Measurements from ENCODE around the gene RAB13.
"Not testable (repeated sequence)": the region's sequence is repeated elsewhere in the genome, so short reads cannot be mapped to it uniquely, and the experiment has no call there.

Gene RAB13

GRCh38 chr1:153985941-153986761 is at the start of gene RAB13:
Gene RAB13, minus strand, starts transcription at chr1:153986339. Its CDS starts 103 bp downstream, at chr1:153986236.
- peak; percentile 53 for DNase-seq (ENCODE audit: low spot score)

GRCh38 chr1:154033697-154034096 is 47.6 kb upstream of the RAB13 start:
- not testable (repeated sequence) for DNase-seq (ENCODE audit: low spot score)

- no peak for DNase-seq (ENCODE audit: low spot score)
These were observed 33.8 kb upstream of the RAB13 start for GRCh38 chr1:154019940-154020339.

GRCh38 chr1:154019269-154019668 is 33.1 kb upstream of the RAB13 start:
- DNase-seq (ENCODE audit: low spot score), result no peak

- no peak for DNase-seq (ENCODE audit: low spot score)
These were observed 28.2 kb upstream of the RAB13 start for GRCh38 chr1:154014154-154014907.

- not testable (repeated sequence) for DNase-seq (ENCODE audit: low spot score)
These were observed 26.4 kb upstream of the RAB13 start for GRCh38 chr1:154012543-154012942.

GRCh38 chr1:154012129-154012528 is 26.0 kb upstream of the RAB13 start:
- DNase-seq (ENCODE audit: low spot score), result no peak

- no peak for DNase-seq (ENCODE audit: low spot score)
These were observed 20.0 kb upstream of the RAB13 start for GRCh38 chr1:154006136-154006535.

GRCh38 chr1:154000420-154000819 is 14.3 kb upstream of the RAB13 start:
- no peak for DNase-seq (ENCODE audit: low spot score)

- DNase-seq (ENCODE audit: low spot score), result not testable (repeated sequence)
These were observed 10.7 kb upstream of the RAB13 start for GRCh38 chr1:153996882-153997281.

- DNase-seq (ENCODE audit: low spot score), result no peak
These were observed 9.5 kb upstream of the RAB13 start for GRCh38 chr1:153995640-153996039.

GRCh38 chr1:153995202-153995601 is 9.1 kb upstream of the RAB13 start:
- DNase-seq (ENCODE audit: low spot score), result no peak

GRCh38 chr1:153991806-153992205 is 5.7 kb upstream of the RAB13 start:
- DNase-seq (ENCODE audit: low spot score), result no peak

- no peak for DNase-seq (ENCODE audit: low spot score)
These were observed 5.1 kb upstream of the RAB13 start for GRCh38 chr1:153991151-153991630.

- peak; percentile 99 for DNase-seq (ENCODE audit: low spot score)
These were observed 4.5 kb upstream of the RAB13 start, which contains the start of gene RPS27 for GRCh38 chr1:153990468-153991150. Gene RPS27, plus strand, starts transcription at chr1:153990762. Its CDS starts 35 bp downstream, at chr1:153990797.

GRCh38 chr1:153987621-153988020 is 1.5 kb upstream of the RAB13 start:
- DNase-seq (ENCODE audit: low spot score), result no peak

- no peak for DNase-seq (ENCODE audit: low spot score)
These were observed 712 bp downstream of the RAB13 start for GRCh38 chr1:153985341-153985912.

GRCh38 chr1:153984123-153984894 is 1.8 kb downstream of the RAB13 start:
- no peak for DNase-seq (ENCODE audit: low spot score)

- not testable (repeated sequence) for DNase-seq (ENCODE audit: low spot score)
These were observed 4.4 kb downstream of the RAB13 start for GRCh38 chr1:153981735-153982134.

- not testable (repeated sequence) for DNase-seq (ENCODE audit: low spot score)
These were observed 7.0 kb downstream of the RAB13 start for GRCh38 chr1:153979091-153979490.

GRCh38 chr1:153978274-153978909 is 7.7 kb downstream of the RAB13 start:
- no peak for DNase-seq (ENCODE audit: low spot score)
